Naive B cell (primary cell): ENCODE measurements around the gene ICAM2. TPM values are rescaled to one million over a fixed set of nuclear protein-coding genes. Genes with fewer than 3 reads are reported as not detected.

Experiments used
- ATAC-seq, 2 donors: fragments of 150-1000 bp; cut with Tn5 transposase; 2 replicates each; pipeline ENCODE4 v1.10.0; 2021; ENCODE audit warnings: low read depth in 2 of 2, mild to moderate bottlenecking in 2 of 2, moderate library complexity in 2 of 2
- DNase-seq: peaks from one replicate; pipeline ENCODE4 v3.0.0; 2022
- H3K27ac Mint-ChIP-seq, 6 donors: one replicate each; pipeline ENCODE4 v1.8.0; 2020 to 2022; ENCODE audit warnings: mild to moderate bottlenecking in 6 of 6, mixed read lengths in 6 of 6, moderate library complexity in 5 of 6, inconsistent platforms in 2 of 6
- H3K27me3 Mint-ChIP-seq, 3 donors: one replicate each; pipeline ENCODE4 v1.8.0; 2021 to 2022; ENCODE audit warnings: mixed read lengths in 3 of 3, mild to moderate bottlenecking in 1 of 3
- H3K36me3 Mint-ChIP-seq, 2 donors: one replicate each; pipeline ENCODE4 v1.8.0; 2020 to 2022; ENCODE audit warnings: mixed read lengths in 2 of 2, inconsistent platforms in 1 of 2, mild to moderate bottlenecking in 1 of 2
- H3K4me1 Mint-ChIP-seq, 3 donors: one replicate each; pipeline ENCODE4 v1.8.0; 2020 to 2022; ENCODE audit warnings: mixed read lengths in 3 of 3, inconsistent platforms in 1 of 3, mild to moderate bottlenecking in 1 of 3, moderate library complexity in 1 of 3
- H3K4me3 Mint-ChIP-seq, 8 donors: one replicate each; pipeline ENCODE4 v1.8.0; 2020 to 2022; ENCODE audit warnings: mild to moderate bottlenecking in 8 of 8, mixed read lengths in 8 of 8, moderate library complexity in 8 of 8, inconsistent platforms in 2 of 8
- H3K9me3 Mint-ChIP-seq, 7 donors: one replicate each; pipeline ENCODE4 v1.8.0; 2020 to 2022; ENCODE audit warnings: mixed read lengths in 7 of 7, mild to moderate bottlenecking in 5 of 7, inconsistent platforms in 2 of 7, moderate library complexity in 1 of 7
- polyA plus RNA-seq, 6 donors: library from polyadenylated mRNA; unstranded; fragments of 300-500 nt; fragmentation: Illumina TruSeq; gene quantifications; one replicate each; pipeline ENCODE4 v1.2.3, GENCODE V29; 2021; ENCODE audit warnings: low read depth in 6 of 6

ICAM2 gene
- polyA plus RNA-seq, 6 donors from 2014 or later: 214 to 346 (median 290) TPM

DNA sequence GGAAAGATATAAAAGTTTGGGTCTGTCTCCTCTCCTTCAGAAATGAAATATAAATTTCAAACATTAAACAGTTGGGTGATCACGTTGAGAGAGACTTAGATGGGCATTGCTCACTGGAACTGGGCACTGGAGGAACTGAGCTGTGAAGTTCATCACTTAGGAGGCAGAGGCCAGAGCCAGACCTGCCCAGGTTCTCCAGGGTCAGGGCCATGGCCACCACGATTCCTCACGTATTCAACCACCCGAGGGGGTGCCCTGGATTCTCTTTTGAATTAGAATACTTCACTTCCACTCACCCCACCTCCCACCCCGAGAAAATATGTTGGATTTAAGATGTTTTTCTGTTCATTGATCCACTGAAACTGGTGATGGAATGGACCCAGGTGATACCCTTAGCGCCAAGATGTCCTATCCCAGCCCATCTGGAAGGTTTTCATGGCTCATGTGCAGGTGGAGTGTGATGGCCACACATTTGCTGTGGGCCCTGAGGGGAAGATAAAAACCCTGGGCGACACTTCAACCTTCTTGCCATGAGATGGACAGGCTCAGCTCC lies 16.1 kb downstream of the ICAM2 start:
- no peaks in the 10 kb centered on the region for H3K9me3 Mint-ChIP-seq
- no peaks in the 10 kb centered on the region for H3K27me3 Mint-ChIP-seq
- H3K27ac Mint-ChIP-seq: peak overlapping the region in 2 of 6 donors; percentile 31 to 57
- H3K36me3 Mint-ChIP-seq: peaks cover 0 to 6% of the 10 kb centered on the region in 2 donors
- peaks cover 28 to 53% (median 45%) of the 10 kb centered on the region in 3 donors for H3K4me1 Mint-ChIP-seq
- no peak for ATAC-seq
- peak overlapping the region in 1 of 8 donors; percentile 65 for H3K4me3 Mint-ChIP-seq
- no peak for DNase-seq

DNA sequence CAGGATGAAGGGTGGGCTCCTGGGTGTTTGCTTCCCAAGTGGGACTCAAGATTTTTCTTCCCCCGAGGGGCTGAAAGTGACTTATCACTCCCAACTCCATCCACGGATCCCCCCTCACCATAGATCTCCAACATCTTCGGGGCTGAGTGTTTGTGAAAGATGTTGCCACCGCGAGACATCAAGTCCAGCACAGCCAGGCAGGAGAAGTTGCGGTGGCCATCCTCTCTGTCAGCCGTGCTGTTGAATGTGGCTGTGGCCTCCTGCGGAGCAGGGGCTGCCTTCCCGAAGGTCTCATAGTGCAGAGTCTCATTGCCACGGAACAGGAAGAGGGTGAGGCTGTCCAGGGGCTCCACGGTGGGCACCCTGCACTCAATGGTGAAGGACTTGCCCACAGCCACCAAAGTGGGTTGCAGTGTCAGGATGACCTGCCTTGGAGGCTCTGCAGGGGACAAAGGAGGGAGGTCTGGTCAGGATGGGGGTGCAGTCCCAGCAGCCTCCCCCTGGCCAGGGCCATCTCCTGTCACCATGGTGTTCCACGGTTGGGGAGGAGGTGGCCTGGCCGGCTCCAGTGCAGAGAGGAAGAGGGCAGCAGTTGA lies 16.8 kb downstream of the ICAM2 start:
- Mint-ChIP-seq H3K4me3 (peak overlapping the region in 2 of 8 donors; percentile 25 to 65), H3K27ac (peak overlapping the region in 3 of 6 donors; percentile 26 to 91 (median 43)), H3K27me3 (no peaks in the 10 kb centered on the region), H3K4me1 (peaks cover 29 to 53% (median 45%) of the 10 kb centered on the region in 3 donors), H3K9me3 (no peaks in the 10 kb centered on the region), H3K36me3 (peaks cover 0 to 6% of the 10 kb centered on the region in 2 donors)
- ATAC-seq (no peak), DNase-seq (no peak)

DNA sequence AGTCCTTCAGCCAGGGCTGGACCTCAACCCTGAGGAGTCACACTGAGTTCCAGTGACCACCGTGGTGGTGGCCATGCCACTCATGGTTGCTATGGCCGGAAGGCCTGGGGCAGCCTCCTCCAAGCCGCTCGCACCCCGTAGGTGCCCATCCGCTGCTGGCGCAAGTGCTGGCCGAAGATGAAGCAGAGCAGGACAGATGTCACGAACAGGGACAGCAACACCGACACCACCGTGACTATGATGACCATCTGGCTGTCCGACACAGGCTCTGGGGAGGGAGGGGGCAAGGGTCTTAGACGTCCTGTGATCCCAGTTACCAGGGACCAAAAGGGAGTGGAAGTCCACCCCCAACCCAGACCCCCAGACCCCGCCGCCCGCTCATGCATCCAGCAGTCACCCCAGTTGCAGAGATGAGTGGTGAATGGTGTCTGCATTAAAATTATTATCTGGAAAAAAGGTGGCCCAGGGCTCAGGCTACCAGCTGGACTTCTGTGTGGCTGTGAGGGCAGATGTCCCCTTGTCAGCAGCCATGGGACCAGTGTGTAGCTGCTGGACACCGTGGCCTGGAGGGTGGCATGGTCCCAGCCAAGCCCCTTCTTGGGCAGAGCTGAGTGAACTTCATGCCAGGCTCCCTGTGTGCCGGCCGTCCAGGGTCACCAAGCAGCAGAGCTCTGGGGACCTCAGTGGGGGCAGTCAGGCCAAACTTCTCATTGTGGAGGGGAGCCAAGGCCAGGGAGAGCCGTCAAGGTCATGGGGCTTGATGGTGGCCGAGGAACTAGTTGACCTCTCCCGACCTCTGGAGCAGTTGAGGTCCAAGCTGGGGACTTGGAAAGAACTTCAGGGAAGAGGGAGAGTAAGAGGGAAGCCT lies 17.5 kb downstream of the ICAM2 start:
- H3K27me3 Mint-ChIP-seq: no peaks in the 10 kb centered on the region
- DNase-seq: no peak
- no peak overlapping the region for H3K4me3 Mint-ChIP-seq
- ATAC-seq: no peak
- H3K36me3 Mint-ChIP-seq: peaks cover 0 to 6% of the 10 kb centered on the region in 2 donors
- peaks cover 29 to 47% (median 45%) of the 10 kb centered on the region in 3 donors for H3K4me1 Mint-ChIP-seq
- H3K27ac Mint-ChIP-seq: no peak overlapping the region
- H3K9me3 Mint-ChIP-seq: no peaks in the 10 kb centered on the region

DNA sequence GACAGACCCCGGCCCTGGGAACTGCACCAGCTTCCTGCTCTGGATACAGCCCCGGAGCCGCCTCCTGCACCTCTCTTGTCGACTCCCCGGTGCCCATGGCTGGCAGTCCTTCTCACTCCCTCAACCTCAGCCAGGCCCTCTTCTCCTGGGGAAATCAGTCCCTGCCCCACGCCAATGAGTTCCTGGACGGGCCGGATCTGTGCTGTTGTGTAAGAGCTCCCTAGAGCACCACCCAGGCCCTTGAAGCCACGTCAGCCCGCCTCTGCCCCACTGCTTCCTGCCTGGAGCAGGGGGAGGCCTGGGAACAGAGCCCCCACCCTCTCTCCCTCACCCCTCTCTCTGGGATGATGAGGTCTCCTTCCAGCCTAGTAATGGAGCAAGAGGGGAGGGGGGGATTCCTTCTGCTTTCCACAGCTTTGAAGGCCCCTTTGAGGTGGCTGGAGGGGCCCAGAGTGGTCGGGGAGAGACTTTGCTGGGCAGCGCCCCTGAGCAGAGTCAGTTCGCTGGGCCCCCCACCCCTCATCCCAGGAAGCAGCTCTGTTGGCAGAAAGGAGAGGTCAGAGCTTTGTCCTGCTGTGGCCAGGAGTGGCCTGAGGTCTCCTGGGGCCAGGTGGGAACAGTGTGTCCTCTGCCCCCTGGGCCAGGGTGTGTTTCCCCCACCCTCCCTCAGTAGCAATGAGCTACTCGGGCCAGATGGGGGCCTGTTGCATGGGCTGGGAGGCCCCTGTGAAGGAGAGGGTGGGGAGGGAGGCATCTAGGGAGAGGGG lies 18.5 kb downstream of the ICAM2 start:
- H3K4me1 Mint-ChIP-seq: peaks cover 37 to 46% (median 38%) of the 10 kb centered on the region in 3 donors
- H3K9me3 Mint-ChIP-seq: no peaks in the 10 kb centered on the region
- no peak for ATAC-seq
- H3K36me3 Mint-ChIP-seq: peaks cover 0 to 6% of the 10 kb centered on the region in 2 donors
- H3K4me3 Mint-ChIP-seq: no peak overlapping the region
- H3K27me3 Mint-ChIP-seq: no peaks in the 10 kb centered on the region
- no peak for DNase-seq
- H3K27ac Mint-ChIP-seq: no peak overlapping the region

DNA sequence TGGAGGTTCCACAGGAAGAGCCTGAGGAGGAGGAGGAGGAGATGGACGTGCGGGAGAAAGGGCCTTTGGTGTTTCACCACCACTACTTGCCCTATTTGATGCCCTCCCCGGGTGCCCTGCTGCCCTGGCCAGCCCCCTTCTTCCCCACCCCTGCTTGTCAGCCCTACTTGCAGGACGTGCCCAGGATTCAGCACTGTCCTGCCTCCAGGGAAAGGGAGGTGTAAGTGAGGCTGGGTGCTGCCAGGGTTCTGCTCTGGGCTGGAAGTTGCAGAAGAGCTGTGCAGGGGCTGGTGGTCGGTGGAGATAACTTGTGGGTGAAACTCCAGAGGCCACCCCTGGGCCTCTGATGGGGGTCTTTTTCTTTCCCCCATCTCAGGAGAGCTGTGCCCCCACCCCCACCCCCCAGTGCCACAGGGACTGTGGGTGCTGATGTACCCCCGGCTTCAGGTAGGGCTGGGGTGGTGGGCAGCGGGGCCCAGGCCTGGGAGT lies 19.3 kb downstream of the ICAM2 start:
- ATAC-seq (no peak), DNase-seq (no peak)
- no peaks in the 10 kb centered on the region for H3K9me3 Mint-ChIP-seq
- peaks cover 30 to 40% (median 40%) of the 10 kb centered on the region in 3 donors for H3K4me1 Mint-ChIP-seq
- H3K27ac Mint-ChIP-seq: peak overlapping the region in 1 of 6 donors; percentile 59
- H3K36me3 Mint-ChIP-seq: peaks cover 0 to 6% of the 10 kb centered on the region in 2 donors
- no peaks in the 10 kb centered on the region for H3K27me3 Mint-ChIP-seq
- no peak overlapping the region for H3K4me3 Mint-ChIP-seq

GRCh38 chr17:63999680-64000531 lies 20.5 kb downstream of the ICAM2 start:
- DNase-seq (no peak), ATAC-seq (no peak)
- no peaks in the 10 kb centered on the region for H3K9me3 Mint-ChIP-seq
- no peaks in the 10 kb centered on the region for H3K27me3 Mint-ChIP-seq
- H3K27ac Mint-ChIP-seq: peak overlapping the region in 3 of 6 donors; percentile 59 to 93 (median 69)
- H3K4me3 Mint-ChIP-seq: peak overlapping the region; percentile 14 to 85 (median 70)
- peaks cover 22 to 33% (median 33%) of the 10 kb centered on the region in 3 donors for H3K4me1 Mint-ChIP-seq
- no peaks in the 10 kb centered on the region for H3K36me3 Mint-ChIP-seq

- no peaks in the 10 kb centered on the region for H3K27me3 Mint-ChIP-seq
- no peak for DNase-seq
- H3K4me1 Mint-ChIP-seq: peaks cover 20 to 34% (median 34%) of the 10 kb centered on the region in 3 donors
- ATAC-seq: peak; percentile 54 to 56
- H3K9me3 Mint-ChIP-seq: no peaks in the 10 kb centered on the region
- peak overlapping the region; percentile 54 to 91 (median 83) for H3K4me3 Mint-ChIP-seq
- H3K27ac Mint-ChIP-seq: peak overlapping the region in 5 of 6 donors; percentile 24 to 93 (median 60)
- no peaks in the 10 kb centered on the region for H3K36me3 Mint-ChIP-seq
Measured at GRCh38 chr17:63998721-63999679, 21.4 kb downstream of the ICAM2 start.

DNA sequence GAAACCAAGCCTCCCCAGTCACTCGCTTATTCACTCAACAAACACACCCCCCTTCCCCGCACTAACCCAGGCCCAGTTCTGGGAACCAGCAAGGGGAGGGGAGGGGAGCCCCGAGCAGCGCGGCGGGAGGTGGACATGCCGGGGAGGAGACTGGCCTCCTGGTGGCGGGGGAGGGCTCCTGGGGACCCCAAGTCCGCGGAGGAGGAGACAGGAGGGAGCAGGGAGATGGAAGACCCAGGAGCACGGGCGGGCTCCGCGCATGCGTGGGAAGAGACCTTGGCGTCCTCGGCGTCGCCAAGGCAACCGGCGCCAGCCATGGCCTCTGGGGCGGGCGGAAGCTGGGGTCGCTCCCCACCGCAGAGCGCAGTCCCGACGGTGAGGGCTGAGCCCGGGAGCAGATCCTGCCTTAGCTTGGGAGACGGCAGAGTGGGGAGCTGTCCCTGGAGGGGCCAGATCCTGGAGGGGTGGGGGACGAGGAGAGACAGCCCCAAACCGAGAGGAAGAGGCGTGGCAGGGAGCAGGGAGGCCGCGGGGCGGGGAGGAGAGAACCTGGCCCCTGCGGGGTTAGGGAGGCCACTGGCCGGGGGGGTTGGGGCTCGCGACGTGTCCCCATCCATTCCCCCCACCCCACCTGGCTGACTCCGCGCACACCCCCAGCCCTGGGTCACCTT lies 22.2 kb downstream of the ICAM2 start, which contains the start of gene PRR29:
PRR29 (plus strand) TSS at position 302 of the 671 bp plus-strand sequence; CDS start at position 316, 14 bp downstream.
- ATAC-seq: peak; percentile 69 to 70
- Mint-ChIP-seq H3K9me3 (no peaks in the 10 kb centered on the region), H3K4me3 (peak within 1 kb of the TSS; percentile 77 to 92 (median 86)), H3K27me3 (no peaks in the 10 kb centered on the region), H3K4me1 (peaks cover 28 to 41% (median 40%) of the 10 kb centered on the region in 3 donors), H3K27ac (peak within 1 kb of the TSS in 5 of 6 donors; percentile 24 to 82 (median 47)), H3K36me3 (no peaks in the 10 kb centered on the region)
- DNase-seq: peak; percentile 63

- Mint-ChIP-seq H3K9me3 (no peaks in the 10 kb centered on the region), H3K27me3 (peaks cover 0 to 5% (median 0%) of the 10 kb centered on the region in 3 donors), H3K27ac (peak overlapping the region in 4 of 6 donors; percentile 24 to 82 (median 40)), H3K4me3 (peak overlapping the region; percentile 77 to 92 (median 86)), H3K36me3 (no peaks in the 10 kb centered on the region), H3K4me1 (peaks cover 32 to 46% (median 44%) of the 10 kb centered on the region in 3 donors)
- no peak for ATAC-seq
- no peak for DNase-seq
Measured at GRCh38 chr17:63997341-63998048, 22.9 kb downstream of the ICAM2 start.

DNA sequence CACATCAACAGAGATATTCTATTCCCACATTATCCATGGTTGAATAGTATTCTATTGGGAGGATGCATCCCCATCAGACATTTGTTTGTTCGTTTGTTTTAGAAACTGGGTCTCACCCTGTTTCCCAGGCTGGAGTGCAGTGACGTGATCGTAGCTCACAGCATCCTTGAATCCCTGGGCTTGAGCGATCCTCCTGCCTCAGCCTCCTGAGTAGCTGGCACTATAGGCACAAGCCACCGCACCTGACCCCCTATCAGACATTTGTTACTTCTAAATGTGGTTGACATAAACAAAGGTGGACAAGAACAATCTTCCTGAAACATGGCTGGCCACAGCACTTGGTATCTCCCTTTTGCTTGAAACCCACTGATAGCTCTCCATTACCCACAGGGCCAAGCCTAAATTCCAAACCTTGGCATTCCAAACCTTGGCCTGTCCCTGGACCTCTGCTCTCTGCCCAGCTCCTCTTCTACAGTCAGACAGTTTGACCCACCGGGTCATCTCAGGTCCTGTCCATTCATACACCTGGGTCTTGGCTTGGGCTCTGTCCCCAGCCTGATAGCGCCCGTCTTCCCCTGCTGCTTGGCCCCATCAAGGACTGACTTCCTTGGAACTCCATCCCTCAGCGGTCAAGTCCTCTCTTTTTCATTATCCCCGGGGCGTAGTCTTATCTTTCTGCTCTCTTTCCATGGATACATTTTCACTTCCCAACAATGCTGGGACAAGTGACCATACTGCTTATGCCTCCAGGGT lies 23.8 kb downstream of the ICAM2 start:
- peak overlapping the region in 4 of 6 donors; percentile 26 to 82 (median 48) for H3K27ac Mint-ChIP-seq
- peaks cover 0 to 8% (median 0%) of the 10 kb centered on the region in 3 donors for H3K27me3 Mint-ChIP-seq
- no peaks in the 10 kb centered on the region for H3K9me3 Mint-ChIP-seq
- H3K4me1 Mint-ChIP-seq: peaks cover 39 to 54% (median 52%) of the 10 kb centered on the region in 3 donors
- DNase-seq: no peak
- H3K4me3 Mint-ChIP-seq: peak overlapping the region in 6 of 8 donors; percentile 22 to 87 (median 82)
- no peak for ATAC-seq
- H3K36me3 Mint-ChIP-seq: no peaks in the 10 kb centered on the region
